Measurements from ENCODE around the gene TMPRSS2.

The TMPRSS2 gene

DNA sequence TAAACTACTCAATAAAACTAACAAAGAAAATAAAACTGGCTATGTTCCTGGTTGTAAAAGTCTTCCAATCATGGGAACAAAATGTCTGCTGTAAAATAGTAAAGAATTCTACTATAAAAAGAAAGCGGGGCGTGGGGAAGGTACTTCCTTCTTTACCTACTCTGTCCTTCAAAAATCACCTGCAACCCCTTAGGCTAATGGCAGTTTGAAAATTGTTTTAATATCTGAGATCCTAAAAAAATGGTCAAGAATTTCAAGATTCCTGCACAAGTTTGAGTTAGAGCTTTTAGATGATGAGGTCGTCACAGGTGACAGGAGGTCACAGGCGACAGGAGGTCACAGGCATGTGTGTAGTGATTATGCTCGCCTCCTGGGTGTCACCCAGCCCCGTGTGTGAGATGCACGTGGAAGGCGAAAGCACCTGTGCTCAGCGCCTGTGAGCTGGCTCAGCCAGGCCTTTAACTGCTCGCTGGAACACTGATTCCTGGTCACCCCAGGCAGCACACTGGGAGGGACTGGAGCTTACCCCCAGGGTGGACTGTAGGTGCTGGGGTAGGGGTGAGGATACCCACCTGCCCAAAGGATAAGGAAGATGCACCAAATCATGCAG, 18.6 kb upstream of the TMPRSS2 start:
- Histone ChIP-seq H3K9me3 (ENCODE audit: low read length) (no peaks in the 10 kb centered on the region), H3K36me3 (ENCODE audit: insufficient read depth, low read length) (no peaks in the 10 kb centered on the region), H3K4me1 (ENCODE audit: insufficient read depth, low read length) (no peaks in the 10 kb centered on the region), H2AFZ (ENCODE audit: low read depth, low read length) (no peak overlapping the region), H3K27me3 (ENCODE audit: insufficient read depth, low read length) (no peaks in the 10 kb centered on the region), H3K4me3 (ENCODE audit: low read length) (no peak overlapping the region)

DNA sequence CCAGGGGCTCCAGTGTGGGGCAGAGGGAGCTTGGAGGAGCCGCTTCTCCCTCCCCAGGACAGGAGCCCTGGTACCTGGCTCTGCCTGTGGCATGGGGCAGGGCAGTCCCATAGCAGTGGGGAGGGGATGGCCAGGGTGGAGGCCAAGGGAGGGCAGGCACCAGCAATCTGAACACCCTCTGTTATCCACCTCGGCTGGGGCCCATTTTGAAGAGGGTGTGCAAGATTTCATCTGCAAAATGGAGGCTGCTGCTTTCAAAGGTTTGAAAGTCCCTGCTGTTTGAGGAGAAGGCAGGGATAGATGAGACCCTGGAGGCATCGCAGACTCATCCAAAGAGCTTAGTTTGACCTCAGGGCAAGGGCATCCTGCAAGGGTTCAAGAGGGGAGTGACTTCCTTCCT, 15.2 kb upstream of the TMPRSS2 start:
- Histone ChIP-seq H2AFZ (ENCODE audit: low read depth, low read length) (no peak overlapping the region), H3K4me3 (ENCODE audit: low read length) (no peak overlapping the region), H3K36me3 (ENCODE audit: insufficient read depth, low read length) (no peaks in the 10 kb centered on the region), H3K4me1 (ENCODE audit: insufficient read depth, low read length) (no peaks in the 10 kb centered on the region), H3K9me3 (ENCODE audit: low read length) (no peaks in the 10 kb centered on the region), H3K27me3 (ENCODE audit: insufficient read depth, low read length) (no peaks in the 10 kb centered on the region)

DNA sequence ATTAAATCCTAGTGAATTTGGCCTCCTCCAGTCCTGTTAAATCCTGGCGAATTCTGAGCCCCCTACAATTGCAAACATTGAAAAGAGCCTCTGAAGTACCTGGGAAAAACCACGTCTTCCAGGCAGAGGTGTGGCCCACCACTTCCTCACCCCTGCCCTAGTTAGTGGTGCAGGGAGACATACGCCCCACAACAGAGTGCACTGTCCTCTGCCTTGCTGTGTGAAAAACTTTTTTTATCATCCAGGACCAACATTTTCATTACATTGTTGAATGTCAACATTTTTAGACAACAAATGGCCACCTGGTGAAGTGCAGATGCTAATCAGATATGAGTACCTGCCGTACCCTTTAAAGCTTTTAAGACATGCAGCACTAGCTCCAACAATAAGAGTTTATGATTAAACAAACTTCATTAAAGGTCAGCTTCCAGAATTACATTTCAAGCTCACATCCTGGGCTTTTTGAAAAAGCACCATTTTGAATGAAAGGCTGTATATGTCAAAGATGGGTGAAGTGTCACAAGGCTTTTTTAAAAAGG, 13.6 kb upstream of the TMPRSS2 start:
- Histone ChIP-seq H3K27me3 (ENCODE audit: insufficient read depth, low read length) (no peaks in the 10 kb centered on the region), H3K4me3 (ENCODE audit: low read length) (no peak overlapping the region), H3K36me3 (ENCODE audit: insufficient read depth, low read length) (no peaks in the 10 kb centered on the region), H2AFZ (ENCODE audit: low read depth, low read length) (no peak overlapping the region), H3K4me1 (ENCODE audit: insufficient read depth, low read length) (no peaks in the 10 kb centered on the region), H3K9me3 (ENCODE audit: low read length) (no peaks in the 10 kb centered on the region)

DNA sequence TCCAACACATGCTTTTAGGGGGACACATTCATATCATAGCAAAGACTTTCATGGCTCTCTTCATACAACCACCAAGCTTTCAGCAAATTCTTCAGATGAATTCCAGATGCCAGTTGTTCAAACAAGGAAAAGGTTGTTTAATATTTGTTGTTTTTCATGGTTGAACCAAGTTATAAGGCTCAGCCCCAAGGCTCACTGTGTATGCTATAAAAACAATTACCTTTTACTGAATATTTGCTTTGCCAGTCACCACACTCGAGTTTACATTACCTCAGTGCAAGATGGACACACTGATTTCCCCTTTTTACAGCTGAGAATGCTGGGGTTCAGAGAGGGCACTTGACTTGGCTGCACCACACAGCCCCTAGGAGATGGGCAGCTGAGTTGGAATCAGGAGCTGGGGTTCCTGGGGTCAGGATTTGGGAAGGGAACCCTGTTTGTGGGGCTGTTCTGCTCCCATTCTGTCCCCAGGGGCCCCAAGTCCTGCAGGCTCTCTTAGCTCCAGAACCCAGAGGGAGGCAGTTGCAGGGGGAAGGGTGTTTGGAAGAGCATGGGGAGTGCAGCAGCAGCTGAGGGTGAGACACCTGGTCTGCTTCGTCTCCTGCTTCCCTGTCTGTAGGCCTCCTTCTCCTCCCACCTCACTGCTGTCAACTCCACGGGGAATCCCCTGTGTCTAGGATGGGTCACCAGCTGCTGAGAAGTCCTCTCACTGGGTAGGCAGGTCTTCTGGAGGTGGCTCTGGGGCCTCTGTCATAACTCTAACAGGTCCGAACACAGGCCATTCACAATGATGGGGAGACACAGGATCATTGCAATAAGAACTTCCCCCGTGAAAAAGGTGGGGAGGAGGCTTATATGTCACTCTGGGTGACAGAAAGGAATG, 12.8 kb upstream of the TMPRSS2 start:
- Histone ChIP-seq H3K9me3 (ENCODE audit: low read length) (no peaks in the 10 kb centered on the region), H3K36me3 (ENCODE audit: insufficient read depth, low read length) (no peaks in the 10 kb centered on the region), H2AFZ (ENCODE audit: low read depth, low read length) (no peak overlapping the region), H3K27me3 (ENCODE audit: insufficient read depth, low read length) (no peaks in the 10 kb centered on the region), H3K4me3 (ENCODE audit: low read length) (no peak overlapping the region), H3K4me1 (ENCODE audit: insufficient read depth, low read length) (no peaks in the 10 kb centered on the region)

DNA sequence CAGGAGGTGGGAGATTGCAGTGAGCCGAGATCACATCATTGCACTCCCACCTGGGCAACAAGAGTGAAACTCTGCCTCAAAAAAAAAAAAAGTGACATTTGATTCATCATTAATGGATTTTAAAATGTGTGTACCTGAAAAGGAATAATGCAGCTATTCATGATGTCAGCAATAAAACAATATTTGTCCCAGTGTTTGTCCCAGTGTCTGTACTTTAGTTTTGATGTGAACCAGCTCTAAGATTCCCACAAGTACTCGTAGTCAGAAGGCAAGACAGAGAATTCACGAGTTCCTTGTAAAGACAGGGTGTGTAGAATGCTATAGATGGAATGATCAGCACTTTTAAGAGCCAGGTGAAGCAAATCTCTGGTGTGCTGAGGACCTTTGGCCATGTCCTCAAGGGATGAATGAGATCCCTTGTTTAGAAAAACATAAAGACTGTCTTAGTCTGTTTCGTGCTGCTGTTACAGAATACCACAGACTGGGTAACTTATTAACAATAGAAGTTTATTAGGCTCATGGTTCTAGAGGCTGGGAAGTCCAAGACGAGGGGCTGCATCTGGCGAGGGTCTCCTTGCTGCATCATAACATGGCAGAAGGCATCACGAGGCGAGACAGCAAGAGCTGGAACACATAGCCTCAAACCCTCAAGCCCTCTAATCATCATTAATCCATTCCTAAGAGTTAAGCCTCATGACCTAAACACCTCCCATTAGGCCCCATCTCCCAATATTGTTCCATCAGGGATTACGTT, 12.0 kb upstream of the TMPRSS2 start:
- Histone ChIP-seq H3K36me3 (ENCODE audit: insufficient read depth, low read length) (no peaks in the 10 kb centered on the region), H3K27me3 (ENCODE audit: insufficient read depth, low read length) (no peaks in the 10 kb centered on the region), H3K4me3 (ENCODE audit: low read length) (no peak overlapping the region), H3K9me3 (ENCODE audit: low read length) (no peaks in the 10 kb centered on the region), H2AFZ (ENCODE audit: low read depth, low read length) (no peak overlapping the region), H3K4me1 (ENCODE audit: insufficient read depth, low read length) (no peaks in the 10 kb centered on the region)

DNA sequence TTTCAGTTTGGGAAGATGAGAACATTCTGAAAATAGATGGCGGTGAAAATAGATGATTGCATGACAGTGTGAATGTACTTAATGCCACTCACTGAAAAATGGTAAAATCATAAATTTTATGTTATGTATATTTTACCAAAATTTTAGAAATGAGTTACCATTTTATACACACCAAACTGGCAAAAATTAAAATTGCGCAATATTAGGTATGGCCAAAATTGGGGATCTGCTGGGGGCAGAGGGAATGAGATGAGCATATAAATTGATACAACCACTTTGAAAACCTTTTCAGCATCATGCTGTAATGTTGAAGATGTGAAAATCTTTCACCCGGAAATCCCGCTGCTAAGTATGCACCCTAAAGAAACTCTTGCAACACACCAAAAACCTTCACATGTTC, 10.8 kb upstream of the TMPRSS2 start:
- no peaks in the 10 kb centered on the region for H3K36me3 ChIP-seq (ENCODE audit: insufficient read depth, low read length)
- no peak overlapping the region for H2AFZ ChIP-seq (ENCODE audit: low read depth, low read length)
- H3K4me1 ChIP-seq (ENCODE audit: insufficient read depth, low read length), result no peaks in the 10 kb centered on the region
- H3K9me3 ChIP-seq (ENCODE audit: low read length), result no peaks in the 10 kb centered on the region
- no peak overlapping the region for H3K4me3 ChIP-seq (ENCODE audit: low read length)
- H3K27me3 ChIP-seq (ENCODE audit: insufficient read depth, low read length), result no peaks in the 10 kb centered on the region

DNA sequence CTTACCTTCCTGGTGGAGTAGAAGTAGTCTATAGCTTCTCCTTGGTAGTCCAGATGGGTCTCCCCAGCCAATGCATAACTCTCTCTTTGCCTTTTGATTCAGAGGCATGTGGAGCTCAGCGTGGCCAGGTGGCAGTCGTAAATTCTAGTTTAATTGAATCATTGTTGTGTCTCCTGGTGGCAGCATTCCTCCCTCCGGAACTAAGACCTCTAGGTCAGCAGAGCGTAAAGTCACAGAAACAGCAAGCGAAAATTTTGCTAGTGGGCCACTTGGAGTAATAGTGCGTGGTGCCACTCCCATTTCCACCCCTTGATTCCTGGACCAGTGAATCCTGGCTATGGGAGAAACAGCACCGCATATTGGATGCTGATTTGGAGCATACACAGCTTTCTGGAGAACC, 3.9 kb upstream of the TMPRSS2 start:
- Histone ChIP-seq H3K9me3 (ENCODE audit: low read length) (no peaks in the 10 kb centered on the region), H3K4me1 (ENCODE audit: insufficient read depth, low read length) (no peaks in the 10 kb centered on the region), H3K36me3 (ENCODE audit: insufficient read depth, low read length) (no peaks in the 10 kb centered on the region), H2AFZ (ENCODE audit: low read depth, low read length) (no peak overlapping the region), H3K27me3 (ENCODE audit: insufficient read depth, low read length) (peaks cover 30% of the 10 kb centered on the region), H3K4me3 (ENCODE audit: low read length) (no peak overlapping the region)

DNA sequence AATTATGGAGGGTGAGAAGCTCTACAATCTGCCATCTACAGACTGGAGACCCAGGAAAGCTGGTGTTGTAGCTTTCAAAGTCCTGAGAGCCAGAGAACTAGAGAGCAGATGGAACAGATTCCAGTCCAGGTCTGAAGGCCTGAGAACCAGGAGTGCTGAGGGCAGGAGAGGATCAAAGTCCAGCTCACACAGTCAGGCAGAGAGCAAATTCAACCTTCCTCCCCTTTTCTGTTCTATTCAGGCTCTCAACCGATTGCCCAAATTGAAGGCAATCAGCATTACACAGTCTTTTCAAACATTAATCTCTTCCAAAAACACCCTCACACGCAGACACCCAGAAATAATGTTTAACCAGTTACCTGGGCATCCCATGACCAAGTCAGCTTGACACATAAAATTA, 2.5 kb upstream of the TMPRSS2 start:
- Histone ChIP-seq H2AFZ (ENCODE audit: low read depth, low read length) (no peak overlapping the region), H3K4me1 (ENCODE audit: insufficient read depth, low read length) (no peaks in the 10 kb centered on the region), H3K9me3 (ENCODE audit: low read length) (no peaks in the 10 kb centered on the region), H3K4me3 (ENCODE audit: low read length) (no peak overlapping the region), H3K27me3 (ENCODE audit: insufficient read depth, low read length) (peaks cover 44% of the 10 kb centered on the region), H3K36me3 (ENCODE audit: insufficient read depth, low read length) (no peaks in the 10 kb centered on the region)

DNA sequence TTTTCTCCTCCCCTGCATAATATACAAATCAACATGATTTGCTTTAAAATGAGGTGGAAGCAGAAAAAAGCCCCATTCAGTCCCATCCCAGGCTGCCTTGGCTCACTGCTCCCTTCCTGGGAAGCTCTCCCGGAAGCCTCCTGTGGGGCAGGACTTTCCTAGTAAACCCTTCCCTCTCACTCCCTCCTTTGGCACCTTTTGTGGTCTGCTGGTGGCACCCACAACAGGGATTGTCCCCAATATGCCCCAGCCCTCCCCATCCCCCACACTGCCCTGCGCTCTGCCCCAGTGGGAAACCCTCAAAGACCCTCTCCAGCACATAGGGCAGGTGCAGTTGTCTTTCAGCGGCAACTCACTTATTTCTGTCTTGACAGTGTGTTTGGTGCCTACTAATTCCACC, 1.8 kb upstream of the TMPRSS2 start:
- Histone ChIP-seq H3K27me3 (ENCODE audit: insufficient read depth, low read length) (peaks cover 52% of the 10 kb centered on the region), H3K9me3 (ENCODE audit: low read length) (no peaks in the 10 kb centered on the region), H3K36me3 (ENCODE audit: insufficient read depth, low read length) (no peaks in the 10 kb centered on the region), H3K4me1 (ENCODE audit: insufficient read depth, low read length) (no peaks in the 10 kb centered on the region), H3K4me3 (ENCODE audit: low read length) (no peak overlapping the region), H2AFZ (ENCODE audit: low read depth, low read length) (no peak overlapping the region)

DNA sequence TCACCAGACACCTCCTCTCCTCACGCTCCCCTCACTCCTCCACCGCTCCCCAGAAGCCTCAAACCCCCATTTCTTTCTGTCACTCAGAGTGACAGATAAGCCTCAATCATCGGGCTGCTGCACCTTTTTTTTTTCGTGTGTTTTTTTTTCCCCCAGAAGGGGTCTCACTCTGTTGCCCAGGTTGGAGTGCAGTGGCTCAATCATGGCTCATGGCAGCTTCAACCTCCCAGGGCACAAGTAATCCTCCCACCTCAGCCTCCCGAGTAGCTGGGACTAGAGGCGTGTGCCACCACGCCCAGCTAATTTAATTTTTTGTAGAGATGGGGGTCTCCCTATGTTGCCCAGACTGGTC, 1.2 kb upstream of the TMPRSS2 start:
- Histone ChIP-seq H2AFZ (ENCODE audit: low read depth, low read length) (no peak overlapping the region), H3K9me3 (ENCODE audit: low read length) (no peaks in the 10 kb centered on the region), H3K4me1 (ENCODE audit: insufficient read depth, low read length) (no peaks in the 10 kb centered on the region), H3K27me3 (ENCODE audit: insufficient read depth, low read length) (peaks cover 55% of the 10 kb centered on the region), H3K4me3 (ENCODE audit: low read length) (no peak overlapping the region), H3K36me3 (ENCODE audit: insufficient read depth, low read length) (no peaks in the 10 kb centered on the region)

DNA sequence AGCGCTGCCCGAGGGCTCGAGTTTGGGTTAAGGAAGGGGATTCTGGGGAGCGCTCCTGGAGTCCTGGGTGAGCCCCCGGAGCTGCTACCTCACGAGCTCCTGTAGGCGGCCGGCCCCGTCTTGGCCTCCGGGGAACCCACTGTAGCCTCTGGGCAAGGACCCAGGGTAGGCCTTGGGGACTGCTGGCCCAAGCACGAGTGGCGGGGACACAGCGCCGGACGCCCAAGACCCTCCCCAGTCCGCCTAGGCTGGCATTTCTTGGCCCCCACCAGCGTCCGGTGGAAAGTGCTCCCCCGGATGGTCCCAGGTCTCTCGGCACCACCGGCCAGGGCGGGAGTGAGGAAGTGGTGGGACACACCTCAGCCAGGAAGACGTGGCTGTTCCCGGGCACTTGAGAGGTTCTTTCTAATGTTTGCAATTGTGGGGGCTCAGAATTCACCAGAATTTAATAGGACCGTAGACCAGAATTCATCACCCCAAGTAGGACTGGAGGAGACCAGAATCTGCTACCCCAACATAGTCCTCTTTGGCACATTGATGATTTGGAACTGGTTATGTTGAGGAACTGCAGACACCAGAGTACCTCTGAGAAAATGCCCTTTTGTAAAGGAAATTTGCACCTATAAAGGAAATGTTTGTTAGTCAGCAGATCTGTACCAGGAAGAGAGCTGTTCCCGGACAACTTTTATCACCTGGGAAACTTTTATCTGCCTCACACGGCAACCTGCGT, 622 bp upstream of the TMPRSS2 start:
- Histone ChIP-seq H3K27me3 (ENCODE audit: insufficient read depth, low read length) (peaks cover 55% of the 10 kb centered on the region), H3K4me3 (ENCODE audit: low read length) (no peak overlapping the region), H2AFZ (ENCODE audit: low read depth, low read length) (no peak overlapping the region), H3K36me3 (ENCODE audit: insufficient read depth, low read length) (no peaks in the 10 kb centered on the region), H3K4me1 (ENCODE audit: insufficient read depth, low read length) (no peaks in the 10 kb centered on the region), H3K9me3 (ENCODE audit: low read length) (no peaks in the 10 kb centered on the region)

DNA sequence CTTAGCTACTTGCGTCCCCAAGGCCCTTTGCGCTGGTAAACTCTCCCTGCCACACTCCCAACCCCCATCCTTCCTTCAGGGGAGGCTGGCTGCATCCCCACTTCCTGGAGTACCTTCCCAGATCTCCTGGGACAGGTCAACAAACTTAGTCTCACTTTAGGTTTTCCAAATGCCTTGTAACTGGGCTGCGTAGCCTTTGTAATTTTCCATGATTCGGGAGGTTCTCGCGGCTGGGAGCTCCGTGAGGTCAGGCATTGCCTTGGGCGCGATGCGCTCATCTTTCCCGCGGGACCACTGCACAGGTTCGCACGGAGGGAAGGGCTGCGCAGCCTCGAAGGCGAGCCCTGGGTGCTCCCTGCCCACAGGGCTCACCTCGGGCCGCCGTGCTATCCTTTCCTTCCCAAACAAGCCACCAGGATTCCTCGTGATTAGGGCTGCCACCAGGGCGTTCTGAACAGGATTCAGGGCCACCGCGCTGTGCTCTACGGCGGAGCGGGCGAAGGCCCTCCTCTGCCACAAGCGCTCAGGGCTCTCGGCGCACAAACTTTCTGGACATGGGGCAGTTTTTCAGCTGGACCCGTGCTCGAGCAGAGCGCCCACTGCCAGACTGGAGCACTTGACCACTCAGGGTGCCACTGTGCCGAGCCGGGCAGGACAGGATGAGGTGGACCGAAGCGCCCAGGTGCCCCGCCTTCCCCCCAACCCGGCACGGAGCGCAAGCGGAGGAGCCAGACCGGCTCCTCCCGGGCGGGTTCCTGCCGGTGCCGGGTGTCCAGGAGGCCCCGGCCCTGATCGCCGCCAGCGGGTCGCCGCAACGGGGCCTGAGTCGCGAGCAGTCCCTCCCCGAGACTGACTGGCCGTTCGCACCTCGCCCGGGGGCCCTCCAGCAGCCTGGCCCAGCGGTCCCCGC, 1.1 kb downstream of the TMPRSS2 start:
- Histone ChIP-seq H3K4me1 (ENCODE audit: insufficient read depth, low read length) (no peaks in the 10 kb centered on the region), H3K27me3 (ENCODE audit: insufficient read depth, low read length) (peaks cover 58% of the 10 kb centered on the region), H3K36me3 (ENCODE audit: insufficient read depth, low read length) (no peaks in the 10 kb centered on the region), H3K4me3 (ENCODE audit: low read length) (no peak overlapping the region), H3K9me3 (ENCODE audit: low read length) (no peaks in the 10 kb centered on the region), H2AFZ (ENCODE audit: low read depth, low read length) (no peak overlapping the region)
